Measurements from ENCODE around the gene TBC1D25.
A peak's percentile ranks its signal among the peaks of the same experiment; 100 is the strongest.
"Not testable (repeated sequence)": the region's sequence is repeated elsewhere in the genome, so short reads cannot be mapped to it uniquely, and the experiment has no call there.

Gene TBC1D25

GRCh38 chrX:48515842-48516241 lies 23.7 kb upstream of the TBC1D25 start:
- 84% methylated on average over 6 of the region's 10 CpGs for WGBS (ENCODE audit: insufficient coverage)
- peaks cover 0 to 8% (median 0%) of the 10 kb centered on the region in 4 experiments for H3K36me3 ChIP-seq (ENCODE audit: control insufficient read depth in 4 of 4, insufficient read depth in 4 of 4, low read length in 3 of 4)
- no peaks in the 10 kb centered on the region for H3K27me3 ChIP-seq (replicated peaks in 2 of 5; ENCODE audit: control insufficient read depth in 4 of 5, insufficient read depth in 5 of 5, low read length in 4 of 5)
- no peak overlapping the region for H3K27ac ChIP-seq (ENCODE audit: insufficient read depth in 1 of 2, low read depth in 1 of 2, low read length in 2 of 2, poor library complexity in 1 of 2, severe bottlenecking in 2 of 2)
- peaks cover 1 to 13% (median 7%) of the 10 kb centered on the region in 4 experiments for H3K4me1 ChIP-seq (ENCODE audit: control extremely low read depth in 1 of 4, control insufficient read depth in 4 of 4, insufficient read depth in 4 of 4, low read length in 3 of 4)
- POLR2A ChIA-PET = no interaction called here
- CTCF ChIA-PET = no interaction called here
- H3K4me3 ChIP-seq (ENCODE audit: control insufficient read depth in 1 of 7, extremely low read depth in 1 of 7, insufficient read depth in 4 of 7, low read depth in 2 of 7, low read length in 6 of 7) = no peak overlapping the region
- DNase-seq = no peak
- no peaks in the 10 kb centered on the region for H3K9me3 ChIP-seq (ENCODE audit: control extremely low read depth in 1 of 5, control insufficient read depth in 4 of 5, insufficient read depth in 2 of 5, low read depth in 1 of 5, low read length in 4 of 5)

- 93% methylated on average over 10 of the region's 10 CpGs for WGBS (ENCODE audit: insufficient coverage)
- no peak for DNase-seq
- CTCF ChIA-PET = no interaction called here
These were observed 23.2 kb upstream of the TBC1D25 start for GRCh38 chrX:48516285-48516684.

GRCh38 chrX:48516987-48517386 lies 22.5 kb upstream of the TBC1D25 start:
- no peak for DNase-seq
- Histone ChIP-seq H3K4me1 (ENCODE audit: control extremely low read depth in 1 of 4, control insufficient read depth in 4 of 4, insufficient read depth in 4 of 4, low read length in 3 of 4) (peaks cover 5 to 17% (median 11%) of the 10 kb centered on the region in 4 experiments), H3K4me3 (ENCODE audit: control insufficient read depth in 1 of 7, extremely low read depth in 1 of 7, insufficient read depth in 4 of 7, low read depth in 2 of 7, low read length in 6 of 7) (no peak overlapping the region), H3K36me3 (ENCODE audit: control insufficient read depth in 4 of 4, insufficient read depth in 4 of 4, low read length in 3 of 4) (peaks cover 0 to 8% (median 0%) of the 10 kb centered on the region in 4 experiments), H3K27ac (ENCODE audit: insufficient read depth in 1 of 2, low read depth in 1 of 2, low read length in 2 of 2, poor library complexity in 1 of 2, severe bottlenecking in 2 of 2) (no peak overlapping the region), H3K9me3 (ENCODE audit: control extremely low read depth in 1 of 5, control insufficient read depth in 4 of 5, insufficient read depth in 2 of 5, low read depth in 1 of 5, low read length in 4 of 5) (no peaks in the 10 kb centered on the region), H3K27me3 (replicated peaks in 2 of 5; ENCODE audit: control insufficient read depth in 4 of 5, insufficient read depth in 5 of 5, low read length in 4 of 5) (no peaks in the 10 kb centered on the region)
- POLR2A ChIA-PET = no interaction called here
- WGBS (ENCODE audit: insufficient coverage) = 64% methylated on average over 3 of the region's 5 CpGs
- CTCF ChIA-PET = no interaction called here

More at GRCh38 chrX:48516285-48516684, 23.2 kb upstream of the TBC1D25 start:
- Histone ChIP-seq H3K27me3 (replicated peaks in 2 of 5; ENCODE audit: control insufficient read depth in 4 of 5, insufficient read depth in 5 of 5, low read length in 4 of 5) (no peaks in the 10 kb centered on the region), H3K27ac (ENCODE audit: insufficient read depth in 1 of 2, low read depth in 1 of 2, low read length in 2 of 2, poor library complexity in 1 of 2, severe bottlenecking in 2 of 2) (no peak overlapping the region), H3K4me1 (ENCODE audit: control extremely low read depth in 1 of 4, control insufficient read depth in 4 of 4, insufficient read depth in 4 of 4, low read length in 3 of 4) (peaks cover 5 to 17% (median 11%) of the 10 kb centered on the region in 4 experiments), H3K36me3 (ENCODE audit: control insufficient read depth in 4 of 4, insufficient read depth in 4 of 4, low read length in 3 of 4) (peaks cover 0 to 8% (median 0%) of the 10 kb centered on the region in 4 experiments), H3K9me3 (ENCODE audit: control extremely low read depth in 1 of 5, control insufficient read depth in 4 of 5, insufficient read depth in 2 of 5, low read depth in 1 of 5, low read length in 4 of 5) (no peaks in the 10 kb centered on the region), H3K4me3 (ENCODE audit: control insufficient read depth in 1 of 7, extremely low read depth in 1 of 7, insufficient read depth in 4 of 7, low read depth in 2 of 7, low read length in 6 of 7) (no peak overlapping the region)
- POLR2A ChIA-PET = no interaction called here

GRCh38 chrX:48519481-48519880 lies 20.0 kb upstream of the TBC1D25 start:
- CTCF ChIA-PET; H3K36me3 ChIP-seq (ENCODE audit: control insufficient read depth in 4 of 4, insufficient read depth in 4 of 4, low read length in 3 of 4); POLR2A ChIA-PET; H3K9me3 ChIP-seq (ENCODE audit: control extremely low read depth in 1 of 5, control insufficient read depth in 4 of 5, insufficient read depth in 2 of 5, low read depth in 1 of 5, low read length in 4 of 5); H3K27ac ChIP-seq (ENCODE audit: insufficient read depth in 1 of 2, low read depth in 1 of 2, low read length in 2 of 2, poor library complexity in 1 of 2, severe bottlenecking in 2 of 2); H3K27me3 ChIP-seq (replicated peaks in 2 of 5; ENCODE audit: control insufficient read depth in 4 of 5, insufficient read depth in 5 of 5, low read length in 4 of 5); H3K4me3 ChIP-seq (ENCODE audit: control insufficient read depth in 1 of 7, extremely low read depth in 1 of 7, insufficient read depth in 4 of 7, low read depth in 2 of 7, low read length in 6 of 7); DNase-seq: not testable (repeated sequence)
- peaks cover 5 to 28% (median 20%) of the 10 kb centered on the region in 4 experiments for H3K4me1 ChIP-seq (ENCODE audit: control extremely low read depth in 1 of 4, control insufficient read depth in 4 of 4, insufficient read depth in 4 of 4, low read length in 3 of 4)
- WGBS (ENCODE audit: insufficient coverage) = 32% methylated on average over 3 of the region's 4 CpGs

GRCh38 chrX:48520455-48520854 lies 19.1 kb upstream of the TBC1D25 start:
- peaks cover 5 to 33% (median 20%) of the 10 kb centered on the region in 4 experiments for H3K4me1 ChIP-seq (ENCODE audit: control extremely low read depth in 1 of 4, control insufficient read depth in 4 of 4, insufficient read depth in 4 of 4, low read length in 3 of 4)
- 100% methylated on average over 1 of the region's 2 CpGs for WGBS (ENCODE audit: insufficient coverage)
- H3K36me3 ChIP-seq (ENCODE audit: control insufficient read depth in 4 of 4, insufficient read depth in 4 of 4, low read length in 3 of 4) = peaks cover 0 to 4% (median 1%) of the 10 kb centered on the region in 4 experiments
- CTCF ChIA-PET = no interaction called here
- no peaks in the 10 kb centered on the region for H3K27me3 ChIP-seq (replicated peaks in 2 of 5; ENCODE audit: control insufficient read depth in 4 of 5, insufficient read depth in 5 of 5, low read length in 4 of 5)
- H3K27ac ChIP-seq (ENCODE audit: insufficient read depth in 1 of 2, low read depth in 1 of 2, low read length in 2 of 2, poor library complexity in 1 of 2, severe bottlenecking in 2 of 2) = no peak overlapping the region
- DNase-seq = no peak
- H3K4me3 ChIP-seq (ENCODE audit: control insufficient read depth in 1 of 7, extremely low read depth in 1 of 7, insufficient read depth in 4 of 7, low read depth in 2 of 7, low read length in 6 of 7) = peak overlapping the region in 1 of 7 experiments; percentile 4
- H3K9me3 ChIP-seq (ENCODE audit: control extremely low read depth in 1 of 5, control insufficient read depth in 4 of 5, insufficient read depth in 2 of 5, low read depth in 1 of 5, low read length in 4 of 5) = no peaks in the 10 kb centered on the region
- POLR2A ChIA-PET = interaction anchor here (0.6 kb wide), 1 partner anchor 675 kb away, joined by 4 read pairs; no protein-coding TSS in a partner anchor

- H3K9me3 ChIP-seq (ENCODE audit: control extremely low read depth in 1 of 5, control insufficient read depth in 4 of 5, insufficient read depth in 2 of 5, low read depth in 1 of 5, low read length in 4 of 5) = no peaks in the 10 kb centered on the region
- peak overlapping the region in 6 of 7 experiments; percentile 16 to 85 (median 78) for H3K4me3 ChIP-seq (ENCODE audit: control insufficient read depth in 1 of 7, extremely low read depth in 1 of 7, insufficient read depth in 4 of 7, low read depth in 2 of 7, low read length in 6 of 7)
- H3K36me3 ChIP-seq (ENCODE audit: control insufficient read depth in 4 of 4, insufficient read depth in 4 of 4, low read length in 3 of 4) = peaks cover 0 to 4% (median 1%) of the 10 kb centered on the region in 4 experiments
- peaks cover 5 to 35% (median 20%) of the 10 kb centered on the region in 4 experiments for H3K4me1 ChIP-seq (ENCODE audit: control extremely low read depth in 1 of 4, control insufficient read depth in 4 of 4, insufficient read depth in 4 of 4, low read length in 3 of 4)
- ChIA-PET CTCF (no interaction called here), POLR2A (interaction anchor here (0.5 kb wide), 1 partner anchor 27 kb away, joined by 3 read pairs; no protein-coding TSS in a partner anchor)
- WGBS (ENCODE audit: insufficient coverage) = 69% methylated on average over 2 of the region's 2 CpGs
- no peaks in the 10 kb centered on the region for H3K27me3 ChIP-seq (replicated peaks in 2 of 5; ENCODE audit: control insufficient read depth in 4 of 5, insufficient read depth in 5 of 5, low read length in 4 of 5)
- peak overlapping the region in 1 of 2 experiments; percentile 59 for H3K27ac ChIP-seq (ENCODE audit: insufficient read depth in 1 of 2, low read depth in 1 of 2, low read length in 2 of 2, poor library complexity in 1 of 2, severe bottlenecking in 2 of 2)
- DNase-seq = no peak
These were observed 18.6 kb upstream of the TBC1D25 start for GRCh38 chrX:48520976-48521352.

- 44% methylated on average over 48 of the region's 66 CpGs for WGBS (ENCODE audit: insufficient coverage)
- Histone ChIP-seq H3K36me3 (ENCODE audit: control insufficient read depth in 4 of 4, insufficient read depth in 4 of 4, low read length in 3 of 4) (peaks cover 0 to 11% (median 3%) of the 10 kb centered on the region in 4 experiments), H3K9me3 (ENCODE audit: control extremely low read depth in 1 of 5, control insufficient read depth in 4 of 5, insufficient read depth in 2 of 5, low read depth in 1 of 5, low read length in 4 of 5) (no peaks in the 10 kb centered on the region), H3K27me3 (replicated peaks in 2 of 5; ENCODE audit: control insufficient read depth in 4 of 5, insufficient read depth in 5 of 5, low read length in 4 of 5) (no peaks in the 10 kb centered on the region), H3K4me1 (ENCODE audit: control extremely low read depth in 1 of 4, control insufficient read depth in 4 of 4, insufficient read depth in 4 of 4, low read length in 3 of 4) (peaks cover 5 to 35% (median 20%) of the 10 kb centered on the region in 4 experiments), H3K4me3 (ENCODE audit: control insufficient read depth in 1 of 7, extremely low read depth in 1 of 7, insufficient read depth in 4 of 7, low read depth in 2 of 7, low read length in 6 of 7) (peak within 1 kb of the TSS; percentile 65 to 85 (median 80)), H3K27ac (ENCODE audit: insufficient read depth in 1 of 2, low read depth in 1 of 2, low read length in 2 of 2, poor library complexity in 1 of 2, severe bottlenecking in 2 of 2) (peak within 1 kb of the TSS; percentile 55 to 80)
- CTCF ChIA-PET = no interaction called here
- POLR2A ChIA-PET = interaction anchor here (0.5 to 0.6 kb wide), 2 partner anchors 26 to 439 kb away, joined by 3 read pairs; no protein-coding TSS in a partner anchor
- peak; percentile 93 to 97 (median 96) for DNase-seq
These were observed 17.9 kb upstream of the TBC1D25 start, which contains the start of gene EBP for GRCh38 chrX:48521353-48522243. Gene EBP, plus strand, starts transcription at chrX:48521808. Its CDS starts 1,964 bp downstream, at chrX:48523772.

Measured in common myeloid progenitor, CD34-positive (primary cell).